Fibroblast of lung (primary cell): ENCODE results near the gene SDK1. TPM values are rescaled to one million over a fixed set of nuclear protein-coding genes. Genes with fewer than 3 reads are reported as not detected.

ENCODE experiments used
- DNase-seq, 2 donors: peaks; one replicate each; pipeline versions ENCODE4 v3.0.0 to v3.0.0-alpha.2; 2010; ENCODE audit warnings: low read depth in 2 of 2
- H2AFZ ChIP-seq: 2 replicates; pipeline ENCODE4 v1.5.1; 2012; ENCODE audit warnings: low read length, control low read depth, inconsistent platforms
- H3K27ac ChIP-seq: 2 replicates; pipeline ENCODE4 v1.5.1; 2011; ENCODE audit warnings: low read length, control low read depth; ENCODE audit not compliant: insufficient read depth
- H3K27me3 ChIP-seq: 2 replicates; pipeline ENCODE4 v1.5.1; 2011; ENCODE audit warnings: mild to moderate bottlenecking, low read length; ENCODE audit not compliant: control insufficient read depth, insufficient read depth
- H3K36me3 ChIP-seq: 2 replicates; pipeline ENCODE4 v1.5.1; 2011; ENCODE audit warnings: low read length; ENCODE audit not compliant: control insufficient read depth, insufficient read depth
- H3K4me1 ChIP-seq: 2 replicates; pipeline ENCODE4 v1.5.1; 2011; ENCODE audit warnings: low read length; ENCODE audit not compliant: control insufficient read depth, insufficient read depth; ENCODE audit errors: extremely low read depth
- H3K4me2 ChIP-seq: 2 replicates; pipeline ENCODE4 v1.5.1; 2011; ENCODE audit warnings: low read length, control low read depth; ENCODE audit not compliant: insufficient read depth; ENCODE audit errors: extremely low read depth
- H3K4me3 ChIP-seq, 4 experiments: fragments of 200-600 bp in 1 of 4; sonication (generic) in 1 of 4; replicated peaks in 1 of 4; 2 replicates each; pipeline ENCODE4 v1.5.1; 2011 to 2016; ENCODE audit warnings: low read length in 4 of 4, low read depth in 3 of 4, mild to moderate bottlenecking in 3 of 4, control low read depth in 2 of 4, inconsistent platforms in 1 of 4, mixed read lengths in 1 of 4; ENCODE audit not compliant: insufficient read depth in 1 of 4; ENCODE audit errors: control extremely low read depth in 1 of 4
- H3K79me2 ChIP-seq: 2 replicates; pipeline ENCODE4 v1.5.1; 2012; ENCODE audit warnings: mild to moderate bottlenecking, low read length, inconsistent platforms; ENCODE audit not compliant: control insufficient read depth, insufficient read depth
- H3K9ac ChIP-seq: 2 replicates; pipeline ENCODE4 v1.5.1; 2011; ENCODE audit warnings: mild to moderate bottlenecking, low read length, control low read depth; ENCODE audit not compliant: insufficient read depth
- H3K9me3 ChIP-seq: 2 replicates; pipeline ENCODE4 v1.5.1; 2012; ENCODE audit warnings: low read depth, low read length; ENCODE audit not compliant: control insufficient read depth, insufficient read depth
- H4K20me1 ChIP-seq: 2 replicates; pipeline ENCODE4 v1.5.1; 2011; ENCODE audit warnings: low read length; ENCODE audit not compliant: control insufficient read depth, insufficient read depth; ENCODE audit errors: extremely low read depth
- EZH2 ChIP-seq: IDR thresholded peaks from 2 replicates; pipeline ENCODE4 v1.5.1; 2012; ENCODE audit warnings: low read length, control low read depth, mild to moderate bottlenecking; ENCODE audit errors: missing control alignments
- polyA plus RNA-seq, 2 donors: library from polyadenylated mRNA; depleted of rRNA in 1 of 2; stranded (reverse) in 1 of 2; unstranded in 1 of 2; fragments of >200 nt; gene quantifications; 2 replicates each; pipeline ENCODE4 v1.2.1, GENCODE V29; 2011 to 2012; ENCODE audit warnings: missing spikeins in 1 of 2
- total RNA-seq: library from RNA; depleted of rRNA; stranded (reverse); fragments of >200 nt; gene quantifications from 2 replicates; pipeline ENCODE4 v1.2.1, GENCODE V29; 2014
- TF ChIP-seq, protein P1 (sequence below), 2 donors: IDR thresholded peaks in 1 of 2; conservative IDR thresholded peaks in 1 of 2; 1 replicate in 1 of 2; 2 replicates in 1 of 2; pipeline ENCODE4 v1.5.1; 2011 to 2012; ENCODE audit warnings: low read length in 2 of 2, control low read depth in 1 of 2, inconsistent platforms in 1 of 2, low read depth in 1 of 2, mild to moderate bottlenecking in 1 of 2

Gene SDK1
- total and polyA plus RNA-seq, 2 donors (not counting 1 experiment from before 2014, with no cell fraction given): 1.0 to 8.6 TPM

DNA sequence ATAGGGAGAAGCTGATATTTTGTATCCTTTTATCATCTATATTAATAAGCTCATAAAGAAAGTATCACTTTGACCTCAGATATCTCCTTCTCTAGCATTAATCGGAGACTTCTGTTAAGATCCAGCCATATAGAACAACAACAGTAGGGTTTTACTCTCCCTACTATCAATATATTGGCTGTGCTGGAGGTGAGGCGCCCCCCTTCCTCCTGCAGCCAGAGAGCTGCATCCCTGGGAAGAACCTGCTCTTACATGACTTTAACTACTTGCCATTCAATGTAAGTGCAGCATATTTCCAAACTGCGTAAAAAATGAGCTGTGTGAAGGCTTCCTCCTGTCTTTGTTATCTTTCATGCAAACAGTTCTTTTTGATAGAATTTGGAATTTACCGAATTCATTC lies 247.8 kb downstream of the SDK1 start:
- no peak overlapping the region for H3K27ac ChIP-seq
- no peaks in the 10 kb centered on the region for H3K27me3 ChIP-seq
- no peaks in the 10 kb centered on the region for H3K9me3 ChIP-seq
- DNase-seq: no peak
- no peaks in the 10 kb centered on the region for H3K4me1 ChIP-seq
- no peak for TF ChIP-seq EZH2
- TF ChIP-seq, protein P1, sequence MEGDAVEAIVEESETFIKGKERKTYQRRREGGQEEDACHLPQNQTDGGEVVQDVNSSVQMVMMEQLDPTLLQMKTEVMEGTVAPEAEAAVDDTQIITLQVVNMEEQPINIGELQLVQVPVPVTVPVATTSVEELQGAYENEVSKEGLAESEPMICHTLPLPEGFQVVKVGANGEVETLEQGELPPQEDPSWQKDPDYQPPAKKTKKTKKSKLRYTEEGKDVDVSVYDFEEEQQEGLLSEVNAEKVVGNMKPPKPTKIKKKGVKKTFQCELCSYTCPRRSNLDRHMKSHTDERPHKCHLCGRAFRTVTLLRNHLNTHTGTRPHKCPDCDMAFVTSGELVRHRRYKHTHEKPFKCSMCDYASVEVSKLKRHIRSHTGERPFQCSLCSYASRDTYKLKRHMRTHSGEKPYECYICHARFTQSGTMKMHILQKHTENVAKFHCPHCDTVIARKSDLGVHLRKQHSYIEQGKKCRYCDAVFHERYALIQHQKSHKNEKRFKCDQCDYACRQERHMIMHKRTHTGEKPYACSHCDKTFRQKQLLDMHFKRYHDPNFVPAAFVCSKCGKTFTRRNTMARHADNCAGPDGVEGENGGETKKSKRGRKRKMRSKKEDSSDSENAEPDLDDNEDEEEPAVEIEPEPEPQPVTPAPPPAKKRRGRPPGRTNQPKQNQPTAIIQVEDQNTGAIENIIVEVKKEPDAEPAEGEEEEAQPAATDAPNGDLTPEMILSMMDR (conservative IDR thresholded peaks at IDR 0.05 in 1 of 2, IDR thresholded peaks at IDR 0.05 in 1 of 2; ENCODE audit: low read depth in 1 of 2, low read length in 2 of 2): no peak
- H3K4me2 ChIP-seq: no peak overlapping the region
- no peaks in the 10 kb centered on the region for H3K36me3 ChIP-seq
- no peaks in the 10 kb centered on the region for H4K20me1 ChIP-seq
- no peak overlapping the region for H2AFZ ChIP-seq
- H3K4me3 ChIP-seq: no peak overlapping the region
- H3K79me2 ChIP-seq: no peaks in the 10 kb centered on the region
- H3K9ac ChIP-seq: no peak overlapping the region

DNA sequence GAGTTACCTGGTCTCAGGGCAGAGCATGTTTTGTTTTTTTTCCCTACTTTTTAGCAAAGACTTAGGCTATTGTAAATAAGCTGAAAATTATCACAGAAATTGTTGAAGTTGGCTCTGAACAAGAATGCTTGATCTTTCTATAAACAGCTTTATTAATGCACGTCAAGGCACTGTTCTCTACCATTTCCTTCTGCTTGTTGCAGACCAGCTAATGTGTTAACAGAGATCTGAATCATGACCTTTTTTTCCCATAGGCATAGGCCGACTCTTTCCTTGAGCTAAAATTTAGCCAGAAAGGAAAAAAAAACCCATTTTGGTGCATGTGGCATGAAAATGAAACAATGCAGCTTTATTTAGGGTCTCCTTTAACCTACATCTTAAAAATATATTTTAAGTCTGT lies 248.5 kb downstream of the SDK1 start:
- Histone ChIP-seq H3K4me2 (no peak overlapping the region), H2AFZ (no peak overlapping the region), H3K27ac (no peak overlapping the region), H3K27me3 (no peaks in the 10 kb centered on the region), H3K9me3 (no peaks in the 10 kb centered on the region), H3K4me1 (no peaks in the 10 kb centered on the region), H3K9ac (no peak overlapping the region), H4K20me1 (no peaks in the 10 kb centered on the region), H3K79me2 (no peaks in the 10 kb centered on the region), H3K4me3 (no peak overlapping the region), H3K36me3 (no peaks in the 10 kb centered on the region)
- no peak for DNase-seq
- no peak for TF ChIP-seq EZH2
- TF ChIP-seq, protein P1 (conservative IDR thresholded peaks at IDR 0.05 in 1 of 2, IDR thresholded peaks at IDR 0.05 in 1 of 2; ENCODE audit: low read depth in 1 of 2, low read length in 2 of 2): no peak

DNA sequence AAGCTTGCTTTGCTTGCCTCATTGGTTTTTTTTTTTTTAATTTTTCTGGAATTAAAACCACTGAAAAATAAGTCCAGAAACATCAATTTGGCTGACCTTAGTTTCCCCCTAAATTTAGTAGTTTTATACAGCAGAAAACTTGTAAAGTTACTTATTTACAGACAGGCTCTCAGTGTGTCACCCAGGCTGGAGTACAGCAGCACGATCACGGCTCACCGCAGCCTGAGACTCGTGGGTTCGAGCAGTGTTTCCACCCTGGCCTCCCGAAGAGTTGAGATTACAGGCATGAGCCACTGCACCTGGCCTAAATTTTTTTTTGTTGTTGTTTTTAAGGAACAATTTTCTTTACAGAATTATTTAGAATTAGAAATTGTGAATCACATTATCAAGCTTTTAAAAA lies 250.5 kb downstream of the SDK1 start:
- TF ChIP-seq, protein P1 (conservative IDR thresholded peaks at IDR 0.05 in 1 of 2, IDR thresholded peaks at IDR 0.05 in 1 of 2; ENCODE audit: low read depth in 1 of 2, low read length in 2 of 2): no peak
- no peak for TF ChIP-seq EZH2
- no peak overlapping the region for H3K9ac ChIP-seq
- no peaks in the 10 kb centered on the region for H3K4me1 ChIP-seq

More for the DNA sequence above, 250.5 kb downstream of the SDK1 start:
- H2AFZ ChIP-seq: no peak overlapping the region
- H3K9me3 ChIP-seq: no peaks in the 10 kb centered on the region
- H3K27me3 ChIP-seq: no peaks in the 10 kb centered on the region
- H3K27ac ChIP-seq: no peak overlapping the region
- H3K4me3 ChIP-seq: no peak overlapping the region
- no peaks in the 10 kb centered on the region for H3K79me2 ChIP-seq
- DNase-seq: no peak
- H3K36me3 ChIP-seq: no peaks in the 10 kb centered on the region
- no peaks in the 10 kb centered on the region for H4K20me1 ChIP-seq
- H3K4me2 ChIP-seq: no peak overlapping the region
